SK-N-MC (cell line): ENCODE measurements around the gene MIF.

Experiments used
- EZH2 ChIP-seq: fragments of 200-600 bp; sonication (generic); IDR thresholded peaks from one replicate; pipeline ENCODE4 v1.6.1; 2017; ENCODE audit warnings: antibody characterized with exemption
- POLR2AphosphoS5 ChIP-seq: IDR thresholded peaks from 2 replicates; pipeline ENCODE4 v1.6.1; 2012; ENCODE audit warnings: mild to moderate bottlenecking, low read depth, low read length, borderline replicate concordance

GRCh38 chr22:23847310-23847920 is 46.8 kb upstream of the MIF start:
- TF ChIP-seq EZH2 (no peak), POLR2AphosphoS5 (no peak)
